ENCODE results near the gene ODAD4.

The ODAD4 gene

DNA sequence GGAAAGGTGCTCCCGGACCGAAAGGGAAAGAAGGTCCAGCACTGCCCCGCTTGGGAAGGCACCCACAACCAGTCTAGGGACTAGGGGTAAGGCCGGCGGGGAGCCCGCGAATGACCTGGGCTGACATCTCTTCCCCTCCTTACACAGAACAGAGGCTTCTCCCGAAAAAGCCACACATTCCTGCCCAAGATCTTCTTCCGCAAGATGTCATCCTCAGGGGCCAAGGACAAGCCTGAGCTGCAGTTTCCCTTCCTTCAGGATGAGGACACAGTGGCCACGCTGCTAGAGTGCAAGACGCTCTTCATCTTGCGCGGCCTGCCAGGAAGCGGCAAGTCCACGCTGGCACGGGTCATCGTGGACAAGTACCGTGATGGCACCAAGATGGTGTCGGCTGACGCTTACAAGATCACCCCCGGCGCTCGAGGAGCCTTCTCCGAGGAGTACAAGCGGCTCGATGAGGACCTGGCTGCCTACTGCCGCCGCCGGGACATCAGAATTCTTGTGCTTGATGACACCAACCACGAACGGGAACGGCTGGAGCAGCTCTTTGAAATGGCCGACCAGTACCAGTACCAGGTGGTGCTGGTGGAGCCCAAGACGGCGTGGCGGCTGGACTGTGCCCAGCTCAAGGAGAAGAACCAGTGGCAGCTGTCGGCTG lies 37.6 kb downstream of the ODAD4 start:
- no peaks in the 10 kb centered on the region for H4K20me1 ChIP-seq (ENCODE audit: insufficient read depth, low read length, poor library complexity, severe bottlenecking)
- H3K4me3 ChIP-seq (ENCODE audit: low read length, poor library complexity, severe bottlenecking) = peak overlapping the region; percentile 83
- peaks cover 28% of the 10 kb centered on the region for H3K4me1 ChIP-seq (ENCODE audit: insufficient read depth, low read length, poor library complexity, severe bottlenecking)
- no peak for TF ChIP-seq EZH2phosphoT487 (IDR thresholded peaks at IDR 0.05; ENCODE audit: borderline replicate concordance)
- TF ChIP-seq, protein P1, sequence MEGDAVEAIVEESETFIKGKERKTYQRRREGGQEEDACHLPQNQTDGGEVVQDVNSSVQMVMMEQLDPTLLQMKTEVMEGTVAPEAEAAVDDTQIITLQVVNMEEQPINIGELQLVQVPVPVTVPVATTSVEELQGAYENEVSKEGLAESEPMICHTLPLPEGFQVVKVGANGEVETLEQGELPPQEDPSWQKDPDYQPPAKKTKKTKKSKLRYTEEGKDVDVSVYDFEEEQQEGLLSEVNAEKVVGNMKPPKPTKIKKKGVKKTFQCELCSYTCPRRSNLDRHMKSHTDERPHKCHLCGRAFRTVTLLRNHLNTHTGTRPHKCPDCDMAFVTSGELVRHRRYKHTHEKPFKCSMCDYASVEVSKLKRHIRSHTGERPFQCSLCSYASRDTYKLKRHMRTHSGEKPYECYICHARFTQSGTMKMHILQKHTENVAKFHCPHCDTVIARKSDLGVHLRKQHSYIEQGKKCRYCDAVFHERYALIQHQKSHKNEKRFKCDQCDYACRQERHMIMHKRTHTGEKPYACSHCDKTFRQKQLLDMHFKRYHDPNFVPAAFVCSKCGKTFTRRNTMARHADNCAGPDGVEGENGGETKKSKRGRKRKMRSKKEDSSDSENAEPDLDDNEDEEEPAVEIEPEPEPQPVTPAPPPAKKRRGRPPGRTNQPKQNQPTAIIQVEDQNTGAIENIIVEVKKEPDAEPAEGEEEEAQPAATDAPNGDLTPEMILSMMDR (conservative IDR thresholded peaks at IDR 0.05; ENCODE audit: low read length) = no peak
- no peaks in the 10 kb centered on the region for H3K9me2 ChIP-seq (replicated peaks; ENCODE audit: low read depth, low read length)
- H3K36me3 ChIP-seq (ENCODE audit: insufficient read depth, low read length) = peaks cover 9% of the 10 kb centered on the region; the same call in 1 of the 2 replicates
- no peak overlapping the region for H2AFZ ChIP-seq (ENCODE audit: low read length)
- no peaks in the 10 kb centered on the region for H3K9me3 ChIP-seq (ENCODE audit: insufficient read depth, low read depth, low read length)
- H3K9ac ChIP-seq (ENCODE audit: low read depth, low read length, poor library complexity, severe bottlenecking) = peak overlapping the region; percentile 88
- H3F3A ChIP-seq (ENCODE audit: low read depth) = no peaks in the 10 kb centered on the region; the same call in 1 of the 2 replicates
- peak overlapping the region; percentile 78 for H3K4me2 ChIP-seq (ENCODE audit: low read depth, low read length, poor library complexity, severe bottlenecking)
- no peaks in the 10 kb centered on the region for H3K27me3 ChIP-seq (ENCODE audit: insufficient read depth, low read length, poor library complexity, severe bottlenecking)
- peaks cover 45% of the 10 kb centered on the region for H3K79me2 ChIP-seq (ENCODE audit: insufficient read depth, low read length)

GRCh38 chr17:41968676-41969075 lies 38.3 kb downstream of the ODAD4 start:
- H3K4me3 ChIP-seq (ENCODE audit: low read length, poor library complexity, severe bottlenecking) = peak overlapping the region; percentile 83
- H3K4me1 ChIP-seq (ENCODE audit: insufficient read depth, low read length, poor library complexity, severe bottlenecking) = peaks cover 28% of the 10 kb centered on the region
- H4K20me1 ChIP-seq (ENCODE audit: insufficient read depth, low read length, poor library complexity, severe bottlenecking) = no peaks in the 10 kb centered on the region
- H3K79me2 ChIP-seq (ENCODE audit: insufficient read depth, low read length) = peaks cover 45% of the 10 kb centered on the region
- no peak overlapping the region for H2AFZ ChIP-seq (ENCODE audit: low read length)
- no peaks in the 10 kb centered on the region for H3K9me2 ChIP-seq (replicated peaks; ENCODE audit: low read depth, low read length)
- peak overlapping the region; percentile 19 for H3K9ac ChIP-seq (ENCODE audit: low read depth, low read length, poor library complexity, severe bottlenecking)
- peaks cover 15% of the 10 kb centered on the region; the same call in 1 of the 2 replicates for H3K36me3 ChIP-seq (ENCODE audit: insufficient read depth, low read length)
- TF ChIP-seq, protein P1 (conservative IDR thresholded peaks at IDR 0.05; ENCODE audit: low read length) = no peak
- no peak for TF ChIP-seq EZH2phosphoT487 (IDR thresholded peaks at IDR 0.05; ENCODE audit: borderline replicate concordance)
- H3F3A ChIP-seq (ENCODE audit: low read depth) = no peaks in the 10 kb centered on the region; the same call in 1 of the 2 replicates
- no peaks in the 10 kb centered on the region for H3K9me3 ChIP-seq (ENCODE audit: insufficient read depth, low read depth, low read length)
- peak overlapping the region; percentile 78 for H3K4me2 ChIP-seq (ENCODE audit: low read depth, low read length, poor library complexity, severe bottlenecking)
- H3K27me3 ChIP-seq (ENCODE audit: insufficient read depth, low read length, poor library complexity, severe bottlenecking) = no peaks in the 10 kb centered on the region

DNA sequence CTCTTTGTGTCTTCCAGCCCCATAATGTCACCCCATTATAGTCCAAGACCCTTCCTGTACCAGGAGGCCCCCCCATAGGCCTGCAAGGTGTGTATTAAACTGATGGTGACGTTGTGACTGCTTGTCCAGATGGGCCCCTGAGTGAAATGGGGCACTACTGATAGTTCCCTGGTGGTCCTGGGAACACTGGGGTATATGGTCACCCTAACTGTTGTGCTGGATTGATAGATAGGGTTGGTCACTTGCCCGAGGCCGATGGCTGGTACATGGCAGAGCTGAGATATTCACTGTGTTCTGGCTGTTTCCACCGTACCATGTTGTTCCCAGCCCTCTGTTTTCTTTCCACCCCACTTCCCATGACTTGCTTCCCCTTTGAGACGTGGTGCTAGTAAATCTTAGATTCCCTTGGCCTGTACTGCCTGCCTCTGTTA lies 40.5 kb downstream of the ODAD4 start:
- peaks cover 45% of the 10 kb centered on the region for H3K79me2 ChIP-seq (ENCODE audit: insufficient read depth, low read length)
- peak overlapping the region; percentile 35 for H3K4me2 ChIP-seq (ENCODE audit: low read depth, low read length, poor library complexity, severe bottlenecking)
- peaks cover 37% of the 10 kb centered on the region; the same call in 1 of the 2 replicates for H3K36me3 ChIP-seq (ENCODE audit: insufficient read depth, low read length)
- peaks cover 18% of the 10 kb centered on the region for H3K4me1 ChIP-seq (ENCODE audit: insufficient read depth, low read length, poor library complexity, severe bottlenecking)
- H2AFZ ChIP-seq (ENCODE audit: low read length) = no peak overlapping the region
- no peaks in the 10 kb centered on the region for H3K9me2 ChIP-seq (replicated peaks; ENCODE audit: low read depth, low read length)
- no peaks in the 10 kb centered on the region for H4K20me1 ChIP-seq (ENCODE audit: insufficient read depth, low read length, poor library complexity, severe bottlenecking)
- no peaks in the 10 kb centered on the region for H3K27me3 ChIP-seq (ENCODE audit: insufficient read depth, low read length, poor library complexity, severe bottlenecking)
- no peaks in the 10 kb centered on the region for H3K9me3 ChIP-seq (ENCODE audit: insufficient read depth, low read depth, low read length)
- no peaks in the 10 kb centered on the region for H3F3A ChIP-seq (ENCODE audit: low read depth)
- H3K9ac ChIP-seq (ENCODE audit: low read depth, low read length, poor library complexity, severe bottlenecking) = no peak overlapping the region
- no peak overlapping the region for H3K4me3 ChIP-seq (ENCODE audit: low read length, poor library complexity, severe bottlenecking)
- no peak for TF ChIP-seq EZH2phosphoT487 (IDR thresholded peaks at IDR 0.05; ENCODE audit: borderline replicate concordance)
- TF ChIP-seq, protein P1 (conservative IDR thresholded peaks at IDR 0.05; ENCODE audit: low read length) = no peak

Measured in Loucy (cell line).